ENCODE measurements around the gene ZBTB26.
"Not testable (repeated sequence)": the region's sequence is repeated elsewhere in the genome, so short reads cannot be mapped to it uniquely, and the experiment has no call there.

GRCh38 chr9:122906122-122906521, 25.2 kb downstream of the ZBTB26 start:
- TF ChIP-seq CTCF, POLR2A (IDR thresholded peaks at IDR 0.05): not testable (repeated sequence)

All from esophagus squamous epithelium (tissue), 4 donors.